Fibroblast of upper back skin (primary cell): ENCODE results near the gene ATRN.
A peak's percentile ranks its signal among the peaks of the same experiment; 100 is the strongest.

Experiments used
- DNase-seq: peaks from one replicate; pipeline ENCODE4 v3.0.0-alpha.2; 2013

The ATRN gene

DNA sequence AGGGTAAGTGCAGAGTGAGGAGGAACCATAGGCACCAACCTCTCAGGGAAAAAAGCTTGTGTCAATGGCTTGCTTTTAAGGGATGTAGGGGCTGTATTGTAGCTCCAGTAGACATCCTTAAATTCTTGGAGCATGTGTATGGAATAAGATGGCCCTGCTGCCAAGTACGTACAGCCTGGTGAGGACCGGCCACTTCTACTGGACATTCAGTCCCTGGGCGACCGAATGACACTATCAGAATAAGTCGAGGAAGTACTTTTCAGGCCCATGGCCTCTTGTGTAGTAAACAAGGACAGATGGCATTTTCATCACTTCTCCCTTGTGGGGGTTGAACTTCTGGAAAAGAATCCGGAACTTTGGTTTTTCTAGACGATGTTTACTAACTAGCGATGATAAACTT lies 159.6 kb downstream of the ATRN start:
- DNase-seq = no peak

- DNase-seq = no peak
Measured at GRCh38 chr20:3631534-3631933, 160.7 kb downstream of the ATRN start.

- DNase-seq = no peak
Measured at GRCh38 chr20:3632311-3633004, 161.6 kb downstream of the ATRN start.

- no peak for DNase-seq
Measured at GRCh38 chr20:3633913-3634478, 163.2 kb downstream of the ATRN start.

- peak; percentile 4 for DNase-seq
Measured at GRCh38 chr20:3635346-3635745, 164.5 kb downstream of the ATRN start.

- DNase-seq = no peak
Measured at GRCh38 chr20:3640259-3640658, 169.4 kb downstream of the ATRN start.

DNA sequence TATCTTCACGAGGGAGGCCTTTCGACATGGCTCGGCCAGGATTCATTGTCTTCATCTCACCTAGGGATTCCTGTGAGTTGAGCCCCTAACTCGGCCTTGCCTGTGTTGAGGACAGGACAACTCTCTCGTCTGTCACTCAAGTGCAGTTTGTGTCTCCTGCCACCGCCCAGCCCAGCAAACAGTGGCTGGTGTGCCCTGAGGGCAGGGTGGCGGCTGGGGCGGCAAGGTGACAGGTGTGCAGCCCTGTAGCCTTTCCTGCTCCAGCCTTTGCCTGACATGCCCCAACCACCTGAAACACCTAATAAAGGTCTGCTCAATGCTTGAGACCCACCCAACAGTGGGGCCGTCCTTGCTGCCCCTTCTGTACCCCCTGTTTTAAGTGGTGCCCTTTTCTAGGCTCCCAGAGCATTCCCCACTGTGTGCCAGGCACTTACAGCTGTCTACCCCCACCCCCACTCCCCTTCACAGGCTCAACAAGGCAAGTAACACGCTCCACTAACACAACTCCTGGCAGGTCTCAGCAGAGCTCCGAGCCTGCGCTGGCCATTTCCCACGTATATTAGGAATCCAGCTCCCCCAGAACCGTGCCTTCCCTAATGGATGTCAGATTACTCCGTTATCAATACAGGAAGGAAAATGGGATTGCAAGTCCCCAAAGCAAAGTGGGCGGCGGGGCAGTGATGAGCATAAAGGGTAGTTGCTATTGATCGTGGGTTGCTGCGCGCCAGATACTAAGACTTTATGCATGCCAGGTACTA lies 174.7 kb downstream of the ATRN start:
- no peak for DNase-seq

DNA sequence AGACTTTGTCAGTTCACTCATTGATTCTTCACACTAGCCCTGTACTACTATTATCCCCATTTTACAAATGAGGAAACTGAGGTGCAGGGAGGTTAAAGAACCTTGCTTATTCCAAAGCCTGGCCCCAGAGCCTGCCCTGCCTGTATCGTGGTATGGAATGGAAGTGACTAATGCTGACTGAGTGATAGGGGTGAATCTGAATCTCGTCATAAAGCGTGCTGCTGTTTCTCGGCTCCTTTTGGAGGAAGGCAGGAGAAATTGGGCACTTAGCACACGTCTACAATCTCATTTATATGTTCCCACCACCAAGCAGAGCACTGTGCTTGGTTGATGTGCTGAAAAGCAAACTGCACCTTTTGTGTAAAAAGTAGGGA lies 175.2 kb downstream of the ATRN start:
- DNase-seq = no peak

DNA sequence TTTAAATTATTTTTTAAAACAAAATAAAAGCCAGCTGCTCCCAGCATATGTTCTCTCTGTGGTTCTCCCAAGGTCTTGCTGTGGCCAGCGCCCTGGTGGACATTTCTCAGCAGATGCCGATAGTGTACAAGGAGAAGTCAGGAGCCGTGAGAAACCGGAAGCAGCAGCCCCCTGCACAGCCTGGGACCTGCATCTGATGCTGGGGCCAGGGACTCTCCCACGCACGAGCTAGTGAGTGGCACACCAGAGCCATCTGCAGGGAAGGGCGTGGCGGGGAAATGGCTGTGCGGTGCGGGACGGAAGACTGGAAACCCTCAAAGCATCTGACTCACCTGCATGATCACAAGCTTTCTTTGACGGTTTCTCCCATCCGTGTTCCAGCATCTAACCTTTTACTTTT lies 175.8 kb downstream of the ATRN start:
- no peak for DNase-seq

DNA sequence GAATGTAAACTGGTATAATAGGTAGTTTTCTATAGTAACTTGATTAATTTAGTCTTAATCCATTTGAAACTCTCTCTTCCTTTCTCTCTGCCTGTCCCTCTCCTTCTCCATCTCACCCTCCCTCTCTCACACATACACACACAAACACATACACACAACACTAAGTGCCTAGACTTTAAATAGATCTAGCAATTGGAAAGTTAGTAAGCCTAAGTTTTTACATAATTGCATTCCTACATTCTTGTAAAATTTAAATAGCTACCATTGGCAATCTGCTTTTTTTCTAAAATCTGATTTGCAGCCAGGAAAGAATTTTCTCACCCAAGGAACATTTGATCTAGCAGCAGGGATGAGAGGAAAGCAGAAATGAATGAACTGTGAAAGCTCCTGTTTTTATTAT lies 176.7 kb downstream of the ATRN start:
- DNase-seq = no peak

- DNase-seq = no peak
Measured at GRCh38 chr20:3648951-3649350, 178.1 kb downstream of the ATRN start.

GRCh38 chr20:3651204-3651962 lies 180.6 kb downstream of the ATRN start:
- DNase-seq = no peak

DNA sequence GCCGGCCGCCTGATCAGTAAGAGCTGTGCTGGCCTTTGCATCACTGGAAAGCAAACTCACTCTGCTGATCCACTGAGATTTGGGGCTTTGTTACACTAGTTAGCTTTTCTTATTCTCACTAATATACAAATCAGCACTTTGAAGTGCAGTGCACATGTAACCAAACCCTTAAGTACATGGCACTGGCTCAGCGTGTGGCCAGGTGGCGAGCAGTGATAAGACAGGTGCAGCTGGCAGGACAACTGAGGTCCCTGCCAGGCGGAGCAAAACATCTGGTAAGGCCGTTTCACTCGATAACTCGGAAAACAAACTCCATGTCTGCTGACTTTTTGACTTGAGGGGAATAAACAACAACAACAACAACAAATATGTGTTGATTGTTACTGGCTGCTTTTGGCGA lies 181.4 kb downstream of the ATRN start:
- no peak for DNase-seq

DNA sequence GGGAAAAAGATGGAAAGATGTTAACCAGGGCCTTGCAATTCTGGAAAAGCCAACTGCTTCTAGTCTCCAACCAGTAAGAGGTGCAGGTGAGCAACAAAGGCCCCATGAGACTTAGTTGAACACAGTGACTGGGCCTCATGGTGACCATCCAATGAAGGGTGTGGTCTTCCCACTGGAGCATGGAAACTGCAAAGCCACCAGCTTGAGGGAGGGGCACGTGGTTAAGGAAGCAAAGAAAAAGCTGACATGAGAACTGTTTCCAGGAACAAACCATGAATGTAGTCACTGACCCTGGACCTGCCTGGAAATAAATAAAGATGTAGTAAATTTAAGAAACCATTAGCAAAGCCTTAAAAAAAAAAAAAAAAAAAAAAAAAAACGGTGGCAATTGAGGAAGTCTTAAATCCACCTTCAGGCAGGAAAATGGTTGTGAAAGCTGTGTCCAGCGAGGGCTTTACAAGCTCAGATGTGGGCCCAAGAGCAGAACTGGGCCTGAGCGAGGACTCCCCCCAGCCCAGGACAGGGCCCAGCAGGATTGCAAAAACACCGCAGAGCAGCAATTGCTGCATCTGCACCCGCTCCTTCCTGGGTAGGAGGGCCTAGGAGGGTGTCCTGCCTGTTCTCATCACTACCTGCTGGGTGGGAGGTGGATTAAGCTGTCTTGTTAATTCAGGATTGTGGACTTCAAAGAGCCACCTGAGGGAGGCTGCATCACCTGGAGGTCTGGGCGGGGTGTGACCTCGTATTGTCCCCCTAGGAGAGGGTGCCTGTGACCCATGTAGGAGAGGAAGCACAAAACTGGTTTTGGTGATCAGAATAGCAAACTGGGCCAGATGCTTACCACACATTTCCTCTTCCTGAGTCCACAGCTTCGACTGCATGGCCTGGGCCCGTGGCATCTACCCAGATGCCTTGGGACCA lies 182.1 kb downstream of the ATRN start:
- no peak for DNase-seq

- DNase-seq = no peak
Measured at GRCh38 chr20:3653921-3654320, 183.1 kb downstream of the ATRN start.

DNA sequence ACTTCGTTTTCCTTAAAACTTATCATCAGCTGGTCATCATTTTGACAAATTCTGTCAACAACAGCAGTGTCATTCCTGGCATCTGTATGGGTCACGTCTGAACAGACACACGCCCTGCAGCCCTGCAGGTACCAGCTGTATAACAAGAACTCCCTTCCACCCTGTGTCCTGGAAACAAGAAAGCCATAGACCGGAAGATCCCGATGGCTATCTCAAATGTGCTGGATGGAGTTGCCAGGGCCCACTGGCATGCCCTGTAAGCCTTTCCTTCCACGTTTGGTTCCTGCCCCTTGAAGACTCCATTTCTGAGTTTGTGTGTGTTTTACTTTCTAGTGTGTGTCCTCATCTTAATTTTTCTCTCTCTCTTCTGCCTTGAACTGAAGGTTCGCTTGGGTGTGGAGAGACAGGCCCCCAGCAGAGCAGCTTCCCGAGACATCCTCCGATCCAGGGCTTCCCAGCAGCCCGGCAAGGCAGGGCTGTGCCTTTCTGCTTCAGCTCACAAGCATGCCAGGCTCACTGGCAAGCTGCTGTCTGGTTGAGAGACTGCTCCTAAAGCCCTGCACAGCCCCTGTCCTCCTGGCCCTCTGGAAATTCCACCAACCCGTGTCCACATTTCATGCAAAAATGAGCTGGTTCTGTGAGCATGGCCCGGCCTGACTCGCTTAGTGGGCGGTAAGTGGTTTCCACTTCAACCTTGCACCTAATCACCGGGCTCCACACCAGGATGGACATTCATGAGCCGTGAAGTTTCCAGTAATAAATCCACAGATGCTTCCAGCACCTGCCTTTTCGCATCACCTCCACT lies 183.7 kb downstream of the ATRN start:
- DNase-seq = no peak

DNA sequence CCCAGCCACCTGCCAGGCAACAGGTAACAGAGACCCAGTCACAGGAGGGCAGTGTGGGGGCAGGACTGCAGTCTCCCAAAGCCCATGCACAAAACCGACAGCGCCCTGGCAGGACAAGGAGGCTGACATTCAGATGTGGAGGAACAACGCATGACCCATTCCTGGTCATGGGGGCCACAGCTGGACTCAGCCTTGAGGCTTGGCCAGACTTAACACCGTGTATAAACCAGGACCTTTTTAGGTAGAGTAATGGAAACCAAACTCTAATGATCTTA lies 184.2 kb downstream of the ATRN start:
- no peak for DNase-seq

GRCh38 chr20:3658019-3658715 lies 187.3 kb downstream of the ATRN start:
- no peak for DNase-seq

GRCh38 chr20:3658716-3659491 lies 188.1 kb downstream of the ATRN start:
- no peak for DNase-seq

- DNase-seq = no peak
Measured at GRCh38 chr20:3659492-3660261, 188.9 kb downstream of the ATRN start.
